Measurements from ENCODE around the gene CRB1.
"Not testable (repeated sequence)": the region's sequence is repeated elsewhere in the genome, so short reads cannot be mapped to it uniquely, and the experiment has no call there.

The CRB1 gene

GRCh38 chr1:197402189-197402588, 134.1 kb downstream of the CRB1 start:
- DNase-seq, result no peak

DNA sequence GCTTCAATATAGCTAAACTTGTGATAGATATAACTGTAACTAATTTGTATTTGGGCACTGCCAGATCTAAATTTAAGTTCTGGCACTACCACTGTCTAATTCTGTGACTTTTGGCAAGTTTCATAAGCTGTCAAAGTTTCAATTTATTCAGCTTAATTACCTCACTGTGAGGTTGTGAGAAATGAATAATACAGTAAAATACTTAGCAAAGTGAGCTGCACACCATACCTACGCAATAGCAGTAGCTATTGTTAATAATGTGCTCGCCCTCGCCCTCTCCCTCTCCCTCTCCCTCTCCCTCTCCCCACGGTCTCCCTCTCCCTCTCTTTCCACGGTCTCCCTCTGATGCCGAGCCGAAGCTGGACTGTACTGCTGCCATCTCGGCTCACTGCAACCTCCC, 136.7 kb downstream of the CRB1 start:
- DNase-seq, result not testable (repeated sequence)

DNA sequence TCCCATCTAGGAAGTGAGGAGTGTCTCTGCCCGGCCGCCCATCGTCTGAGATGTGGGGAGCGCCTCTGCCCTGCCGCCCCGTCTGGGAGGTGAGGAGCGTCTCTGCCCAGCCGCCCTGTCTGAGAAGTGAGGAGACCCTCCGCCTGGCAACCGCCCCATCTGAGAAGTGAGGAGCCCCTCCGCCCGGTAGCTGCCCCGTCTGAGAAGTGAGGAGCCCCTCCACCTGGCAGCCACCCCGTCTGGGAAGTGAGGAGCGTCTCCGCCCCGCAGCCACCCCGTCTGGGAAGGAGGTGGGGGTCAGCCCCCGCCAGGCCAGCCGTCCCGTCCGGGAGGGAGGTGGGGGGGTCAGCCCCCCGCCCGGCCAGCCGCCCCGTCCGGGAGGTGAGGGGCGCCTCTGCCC, 137.6 kb downstream of the CRB1 start:
- not testable (repeated sequence) for DNase-seq

GRCh38 chr1:197413564-197413963, 145.5 kb downstream of the CRB1 start:
- DNase-seq, result no peak

GRCh38 chr1:197415221-197415620, 147.2 kb downstream of the CRB1 start:
- DNase-seq, result no peak

DNA sequence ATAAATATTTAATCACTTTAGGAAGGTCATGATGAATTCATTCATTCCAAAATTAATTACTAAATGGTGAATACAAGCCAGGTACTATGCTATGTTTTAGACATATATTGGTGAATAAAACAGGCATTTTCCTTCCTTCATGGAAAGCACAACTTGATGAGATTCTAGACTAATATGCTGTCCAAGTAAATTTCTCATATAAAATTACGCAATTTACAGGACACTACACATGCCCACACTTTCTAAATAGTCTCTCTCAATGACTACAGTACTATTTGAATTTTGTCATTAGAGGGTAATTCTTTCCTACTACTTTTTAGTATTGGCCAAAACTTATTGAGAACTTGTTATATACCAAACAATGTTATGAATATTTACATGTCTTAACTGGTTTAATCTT, 150.6 kb downstream of the CRB1 start:
- DNase-seq, result no peak

GRCh38 chr1:197422993-197423392, 154.9 kb downstream of the CRB1 start:
- DNase-seq, result no peak

GRCh38 chr1:197424380-197424779, 156.3 kb downstream of the CRB1 start:
- no peak for DNase-seq

DNA sequence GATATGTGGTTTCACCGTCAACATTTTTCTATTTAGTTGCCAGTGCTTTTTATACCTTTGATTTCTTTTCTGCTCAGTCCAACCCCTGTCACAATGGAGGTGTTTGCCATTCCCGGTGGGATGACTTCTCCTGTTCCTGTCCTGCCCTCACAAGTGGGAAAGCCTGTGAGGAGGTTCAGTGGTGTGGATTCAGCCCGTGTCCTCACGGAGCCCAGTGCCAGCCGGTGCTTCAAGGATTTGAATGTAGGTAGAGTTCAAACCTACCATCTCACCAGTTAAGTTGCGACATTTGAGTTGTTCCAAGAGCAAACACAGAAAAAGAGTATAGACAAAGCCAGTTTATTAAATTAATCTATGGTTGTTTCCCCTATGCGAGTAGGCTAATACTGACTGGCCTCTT, 161.3 kb downstream of the CRB1 start:
- no peak for DNase-seq

- no peak for DNase-seq
Observed at GRCh38 chr1:197435224-197435623, 167.2 kb downstream of the CRB1 start.

GRCh38 chr1:197437601-197438000, 169.5 kb downstream of the CRB1 start:
- DNase-seq, result no peak

DNA sequence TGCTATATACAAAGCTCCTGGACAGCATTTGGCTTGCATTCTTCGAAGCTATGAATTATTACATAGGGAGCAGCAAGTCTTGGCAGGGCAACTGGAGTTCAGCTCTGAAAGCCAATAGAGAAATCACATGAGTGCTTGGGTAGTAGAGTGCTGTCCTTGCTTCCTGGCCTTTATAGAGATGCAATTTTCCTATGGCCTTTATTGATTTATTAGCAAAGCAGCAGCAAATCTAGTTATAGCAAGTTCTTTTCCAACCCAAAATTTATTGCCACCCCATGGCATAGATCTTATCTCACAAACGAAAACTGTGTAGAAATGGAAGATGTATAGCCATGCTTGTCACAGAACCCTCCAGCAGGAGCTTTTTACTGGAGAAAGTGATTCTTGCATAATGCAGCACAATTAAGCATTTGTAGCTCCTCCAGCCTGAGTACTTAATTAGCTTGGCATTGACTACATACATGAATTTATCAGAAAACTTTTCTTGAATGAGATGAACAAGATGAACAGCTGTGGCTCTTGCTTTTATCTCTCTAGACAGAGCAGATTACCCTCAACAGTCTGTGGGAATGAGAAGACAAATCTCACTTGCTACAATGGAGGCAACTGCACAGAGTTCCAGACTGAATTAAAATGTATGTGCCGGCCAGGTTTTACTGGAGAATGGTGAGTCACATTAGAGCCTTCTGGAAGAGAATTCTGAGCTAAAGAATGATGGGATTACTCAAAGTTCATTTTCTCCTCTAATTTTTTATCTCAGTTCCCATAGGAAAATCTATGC, 170.1 kb downstream of the CRB1 start:
- no peak for DNase-seq

DNA sequence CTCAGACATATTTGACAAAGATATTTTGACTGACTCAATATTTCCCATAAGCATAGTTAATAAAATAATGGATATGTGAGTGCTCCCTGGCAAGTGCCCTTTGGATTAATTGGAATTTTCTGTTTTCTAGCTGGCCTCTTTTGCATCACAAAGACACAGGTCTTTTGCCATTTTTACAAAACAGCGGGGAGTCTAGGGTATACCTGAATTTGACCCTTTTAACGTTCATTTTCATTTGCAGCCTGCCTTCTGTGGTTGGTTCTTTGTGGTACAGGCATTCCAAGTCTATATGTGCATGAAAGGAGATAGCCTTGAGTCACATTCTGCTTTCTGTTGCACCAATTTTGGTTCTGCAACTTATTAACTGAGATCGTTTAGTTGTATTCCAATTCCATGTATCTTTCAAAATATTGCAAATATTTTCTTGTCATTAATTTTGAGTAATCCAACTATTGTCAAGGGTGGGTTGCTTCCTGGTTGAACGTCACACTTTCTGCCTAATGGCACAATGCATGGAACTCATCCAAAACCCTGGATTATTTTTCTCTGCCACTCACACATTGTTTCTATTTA, 171.7 kb downstream of the CRB1 start:
- DNase-seq, result no peak

DNA sequence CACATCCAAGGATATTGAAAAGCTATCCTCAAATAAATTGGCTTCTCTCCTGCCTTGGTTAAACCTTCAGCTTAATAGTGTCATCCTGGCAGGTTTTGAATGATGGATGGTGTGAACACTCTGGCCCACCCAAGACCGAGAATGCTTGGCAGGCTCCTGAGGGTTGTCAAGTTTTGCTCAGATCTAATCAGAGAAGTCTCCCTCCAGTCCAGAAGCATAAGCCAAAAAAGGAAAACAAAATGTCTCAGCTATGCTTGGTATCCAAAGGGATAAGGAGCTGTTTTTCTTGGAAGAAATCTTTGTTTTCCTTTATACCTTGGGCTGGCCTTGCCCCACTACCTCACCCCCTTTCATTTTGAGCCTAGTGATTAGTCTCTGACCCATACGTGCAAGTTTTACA, 172.7 kb downstream of the CRB1 start:
- DNase-seq, result no peak

DNA sequence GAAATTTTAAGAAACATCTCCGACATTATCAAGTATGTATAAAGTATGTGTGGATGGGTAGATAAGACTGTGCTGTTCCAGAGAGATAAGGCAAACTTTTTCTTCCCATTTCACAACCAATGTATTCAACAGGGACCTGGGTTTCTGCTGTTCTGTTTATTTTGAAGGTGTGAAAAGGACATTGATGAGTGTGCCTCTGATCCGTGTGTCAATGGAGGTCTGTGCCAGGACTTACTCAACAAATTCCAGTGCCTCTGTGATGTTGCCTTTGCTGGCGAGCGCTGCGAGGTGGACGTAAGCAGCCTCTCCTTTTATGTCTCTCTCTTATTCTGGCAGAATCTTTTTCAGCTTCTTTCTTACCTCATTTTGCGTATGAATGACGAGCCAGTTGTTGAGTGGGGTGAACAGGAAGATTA, 174.0 kb downstream of the CRB1 start:
- DNase-seq, result peak; percentile 45

DNA sequence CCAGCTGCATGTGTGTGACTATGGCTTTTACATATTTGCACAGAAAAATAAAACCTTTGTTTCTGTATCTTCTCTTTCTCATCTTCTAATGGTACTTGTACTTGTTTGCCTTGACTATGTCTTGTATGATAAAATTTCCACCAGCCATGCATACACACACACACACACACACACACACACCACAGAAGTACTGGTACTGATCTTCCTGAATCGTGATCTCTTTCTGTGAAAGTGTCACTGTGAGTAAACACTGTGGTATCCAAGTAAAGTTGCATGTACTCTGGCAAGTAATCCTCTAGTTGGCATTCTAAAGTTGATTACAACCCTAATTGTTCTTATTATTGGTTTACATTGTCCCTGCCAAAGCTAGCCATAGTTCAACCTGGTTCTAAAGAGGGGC, 176.7 kb downstream of the CRB1 start:
- no peak for DNase-seq

GRCh38 chr1:197448121-197448779, 180.2 kb downstream of the CRB1 start:
- no peak for DNase-seq

GRCh38 chr1:197451381-197451780, 183.3 kb downstream of the CRB1 start:
- no peak for DNase-seq

GRCh38 chr1:197453376-197454058, 185.5 kb downstream of the CRB1 start:
- no peak for DNase-seq

- DNase-seq, result no peak
Observed at GRCh38 chr1:197462539-197462938, 194.5 kb downstream of the CRB1 start.

DNA sequence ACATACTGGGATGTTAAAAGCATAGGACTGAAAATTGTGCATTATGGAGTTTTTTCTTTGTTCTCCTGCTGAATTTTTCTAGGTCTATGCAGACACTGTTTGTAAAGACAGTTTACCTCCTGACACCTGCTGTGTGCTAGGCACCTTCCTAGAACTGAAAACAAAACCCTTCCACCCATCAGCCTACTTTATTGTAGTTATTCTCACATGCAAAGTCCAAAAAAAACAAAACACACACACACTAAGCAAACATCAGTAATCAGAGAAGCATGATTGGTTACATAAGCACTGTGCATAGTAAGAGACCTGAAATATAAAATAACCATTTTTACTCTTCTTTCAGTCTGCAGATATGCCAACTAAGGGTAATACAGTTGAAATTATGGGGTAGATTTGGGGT, 195.1 kb downstream of the CRB1 start:
- DNase-seq, result no peak

DNA sequence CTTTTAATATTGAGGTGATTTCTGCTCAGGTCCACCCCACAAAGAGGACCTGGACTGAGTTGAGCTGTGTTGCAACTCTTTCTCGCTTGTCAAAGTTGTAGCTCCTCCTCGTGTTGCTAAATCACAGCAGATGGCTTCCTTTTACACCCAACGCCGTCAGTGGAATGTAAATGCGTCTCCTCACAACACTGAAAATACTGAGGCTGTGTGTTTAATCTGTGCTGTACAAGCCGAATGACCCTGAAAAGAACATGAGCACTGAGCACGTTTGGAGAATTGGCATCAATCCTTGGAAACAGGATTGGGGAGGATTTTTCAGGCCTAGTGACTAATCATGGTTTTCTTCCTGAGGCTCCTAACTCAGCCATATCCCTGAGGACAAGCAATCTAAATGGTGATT, 196.0 kb downstream of the CRB1 start:
- DNase-seq, result no peak

GRCh38 chr1:197465528-197466327, 197.7 kb downstream of the CRB1 start:
- no peak for DNase-seq

All from right forelimb (tissue), 1 donor.